Left ventricle myocardium inferior (tissue), 1 donor: Measurements from ENCODE around the gene EIF5A. TPM values are rescaled to one million over a fixed set of nuclear protein-coding genes. Genes with fewer than 3 reads are reported as not detected.

Source experiments
- DNase-seq: peaks from one replicate; pipeline ENCODE4 v3.0.0-alpha.2; 2020
- H3K27ac ChIP-seq: fragments of 200-600 bp; replicated peaks from 2 replicates; pipeline ENCODE4 v1.8.0; 2021
- H3K27me3 ChIP-seq: fragments of 200-600 bp; 2 replicates; pipeline ENCODE4 v1.8.0; 2021; ENCODE audit warnings: low read depth
- H3K36me3 ChIP-seq: fragments of 200-600 bp; 2 replicates; pipeline ENCODE4 v1.8.0; 2021
- H3K4me1 ChIP-seq: fragments of 200-600 bp; 2 replicates; pipeline ENCODE4 v1.8.0; 2021
- H3K4me3 ChIP-seq: fragments of 200-600 bp; 2 replicates; pipeline ENCODE4 v1.8.0; 2021; ENCODE audit warnings: mild to moderate bottlenecking, moderate library complexity
- H3K9me3 ChIP-seq: fragments of 200-600 bp; replicated peaks from 2 replicates; pipeline ENCODE4 v1.8.0; 2021
- CTCF ChIP-seq: fragments of 200-600 bp; IDR thresholded peaks from 2 replicates; pipeline ENCODE4 v1.8.0; 2021; ENCODE audit warnings: antibody characterized with exemption, mild to moderate bottlenecking, borderline replicate concordance
- intact Hi-C: fragments of 100-400 bp; cut with micrococcal nuclease; formaldehyde crosslinking; loops from one replicate; pipeline ENCODE4 v1.11.0; 2022
- total RNA-seq: library from RNA; stranded (reverse); fragmentation: NEBNext Ultra II Directional; extraction: Animal tissue kit (Norgen Biotek cat#: 25700); gene quantifications from one replicate; pipeline ENCODE4 v1.2.1, GENCODE V29; 2021
- donor health status: DM: no; HTN: yes; CAD: no; lungs with severe emphysema.

The EIF5A gene
- total RNA-seq, 1 donor from 2014 or later = 250 TPM

- Histone ChIP-seq H3K4me1 (no peaks in the 10 kb centered on the region), H3K4me3 (no peak overlapping the region), H3K27me3 (peaks cover 37% of the 10 kb centered on the region), H3K9me3 (no peaks in the 10 kb centered on the region), H3K36me3 (no peaks in the 10 kb centered on the region), H3K27ac (no peak overlapping the region)
- no peak for TF ChIP-seq CTCF
- DNase-seq = no peak
- intact Hi-C loops = loop anchor here (10.0 kb wide), 1 partner anchor 68 kb away; no protein-coding TSS in a partner anchor
These were observed 35.8 kb downstream of the EIF5A start for GRCh38 chr17:7343250-7343649.

DNA sequence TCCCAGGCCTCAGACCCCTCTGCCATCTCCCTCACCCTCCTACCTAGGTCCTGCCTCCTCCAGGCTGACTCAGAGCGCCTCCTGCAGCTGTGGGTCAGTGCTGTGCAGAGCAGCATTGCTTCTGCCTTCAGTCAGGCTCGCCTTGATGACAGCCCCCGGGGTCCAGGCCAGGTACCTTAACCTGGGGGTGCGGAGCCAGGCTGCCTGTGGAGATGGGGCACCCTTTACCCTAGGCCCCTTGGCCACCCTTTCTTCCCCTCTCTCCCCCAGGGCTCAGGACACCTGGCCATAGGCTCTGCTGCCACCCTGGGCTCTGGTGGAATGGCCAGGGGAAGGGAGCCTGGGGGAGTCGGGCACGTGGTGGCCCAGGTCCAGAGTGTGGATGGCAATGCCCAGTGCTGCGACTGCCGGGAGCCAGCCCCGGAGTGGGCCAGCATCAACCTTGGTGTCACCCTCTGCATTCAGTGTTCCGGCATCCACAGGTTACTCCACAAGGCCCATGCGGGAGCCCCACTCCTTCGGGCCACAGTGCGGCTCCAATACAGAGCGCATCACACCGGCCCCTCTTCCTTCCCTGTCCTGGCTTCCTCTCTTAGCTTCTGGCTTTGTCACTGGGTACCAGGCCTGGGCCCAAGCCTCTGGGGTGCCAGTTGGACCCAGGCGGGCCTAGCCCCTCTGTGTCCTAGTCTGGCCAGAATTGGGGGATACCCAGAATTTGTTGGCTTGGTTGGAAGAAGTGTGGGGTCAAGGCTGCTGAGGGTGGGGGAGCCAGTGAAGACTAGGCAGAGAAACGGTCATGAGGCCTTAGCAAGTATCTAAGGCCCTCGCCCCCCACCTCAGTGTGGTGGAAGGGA is 39.6 kb downstream of the EIF5A start:
- no peak overlapping the region for H3K27ac ChIP-seq
- intact Hi-C loops = loop anchor here (10.0 kb wide), 1 partner anchor 72 kb away; no protein-coding TSS in a partner anchor
- DNase-seq = no peak
- no peak for TF ChIP-seq CTCF
- no peaks in the 10 kb centered on the region for H3K9me3 ChIP-seq
- no peaks in the 10 kb centered on the region for H3K36me3 ChIP-seq
- peaks cover 32% of the 10 kb centered on the region for H3K4me1 ChIP-seq
- H3K27me3 ChIP-seq = peaks cover under 1% of the 10 kb centered on the region
- no peak overlapping the region for H3K4me3 ChIP-seq

DNA sequence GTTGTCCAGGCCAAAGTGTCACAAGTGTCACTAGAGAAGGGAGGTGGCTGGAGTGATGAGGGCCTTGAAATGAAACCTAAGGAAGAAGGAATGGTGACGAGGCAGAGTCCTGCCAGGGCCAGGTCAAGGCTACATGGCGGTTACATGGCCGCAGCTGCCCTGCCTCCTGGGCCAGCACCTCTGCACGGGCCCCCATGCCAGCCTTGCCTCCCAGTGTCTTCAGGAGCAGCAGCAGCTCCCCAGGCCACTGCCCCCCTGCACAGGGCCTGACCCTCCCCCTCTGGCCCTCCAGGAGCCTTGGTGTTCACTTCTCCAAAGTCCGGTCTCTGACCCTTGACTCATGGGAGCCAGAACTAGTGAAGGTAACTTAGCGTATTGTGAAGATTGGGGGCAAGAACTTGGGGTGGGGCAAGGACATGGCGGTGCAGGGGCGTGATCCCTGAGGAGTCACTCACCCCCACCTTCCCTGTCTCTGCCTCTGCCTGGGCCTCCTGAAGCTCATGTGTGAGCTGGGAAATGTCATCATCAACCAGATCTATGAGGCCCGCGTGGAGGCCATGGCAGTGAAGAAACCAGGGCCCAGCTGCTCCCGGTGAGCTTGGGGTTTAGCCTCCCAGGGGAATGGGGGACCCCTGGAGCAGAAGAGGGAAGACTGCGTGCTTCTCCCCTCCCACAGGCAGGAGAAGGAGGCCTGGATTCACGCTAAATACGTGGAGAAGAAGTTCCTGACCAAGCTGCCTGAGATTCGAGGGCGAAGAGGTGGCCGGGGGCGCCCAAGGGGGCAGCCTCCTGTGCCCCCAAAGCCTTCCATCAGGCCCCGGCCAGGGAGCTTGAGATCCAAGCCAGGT is 40.4 kb downstream of the EIF5A start:
- DNase-seq = no peak
- no peak overlapping the region for H3K27ac ChIP-seq
- no peak overlapping the region for H3K4me3 ChIP-seq

DNA sequence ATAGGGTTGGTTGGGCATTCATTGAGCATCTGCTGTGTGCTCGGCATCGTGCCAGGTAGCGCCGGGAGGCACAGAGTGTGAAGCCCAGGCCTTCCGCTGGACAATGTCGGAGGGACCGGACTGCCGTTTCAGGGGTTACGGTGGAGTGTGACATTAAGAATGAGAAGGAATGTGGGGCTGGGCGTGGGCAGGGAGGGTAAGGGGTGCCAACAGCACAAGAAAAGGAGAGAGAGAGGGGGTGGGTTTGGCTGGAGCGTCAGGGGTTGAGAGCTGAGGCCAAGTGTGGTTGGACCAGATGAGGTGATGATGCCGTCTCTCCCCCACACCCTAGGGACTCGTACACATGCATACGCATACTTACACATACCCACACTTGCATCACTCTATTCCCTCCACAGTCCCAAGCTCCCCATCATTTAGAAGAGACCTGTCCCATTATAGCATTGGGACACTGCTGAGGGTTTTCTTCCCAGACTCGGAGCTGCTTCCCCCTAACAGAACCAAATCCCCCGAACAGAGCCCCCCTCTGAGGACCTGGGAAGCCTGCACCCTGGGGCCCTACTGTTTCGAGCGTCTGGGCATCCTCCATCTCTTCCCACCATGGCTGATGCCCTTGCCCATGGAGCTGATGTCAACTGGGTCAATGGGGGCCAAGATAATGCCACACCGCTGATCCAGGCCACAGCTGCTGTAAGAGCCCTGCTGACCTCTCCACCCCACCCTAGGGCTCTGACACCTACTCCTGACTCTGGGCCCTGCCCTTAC is 41.2 kb downstream of the EIF5A start:
- H3K4me3 ChIP-seq = no peak overlapping the region
- intact Hi-C loops = loop anchor here (10.0 kb wide), 1 partner anchor 74 kb away; no protein-coding TSS in a partner anchor
- no peaks in the 10 kb centered on the region for H3K9me3 ChIP-seq
- no peak for DNase-seq
- peaks cover 49% of the 10 kb centered on the region for H3K4me1 ChIP-seq
- no peaks in the 10 kb centered on the region for H3K27me3 ChIP-seq
- TF ChIP-seq CTCF = no peak
- peak overlapping the region; percentile 99 for H3K27ac ChIP-seq
- no peaks in the 10 kb centered on the region for H3K36me3 ChIP-seq

More for the DNA sequence above, 40.4 kb downstream of the EIF5A start:
- TF ChIP-seq CTCF = no peak
- intact Hi-C loops = loop anchor here (10.0 kb wide), 1 partner anchor 73 kb away; no protein-coding TSS in a partner anchor
- no peaks in the 10 kb centered on the region for H3K36me3 ChIP-seq
- no peaks in the 10 kb centered on the region for H3K27me3 ChIP-seq
- peaks cover 41% of the 10 kb centered on the region for H3K4me1 ChIP-seq
- H3K9me3 ChIP-seq = no peaks in the 10 kb centered on the region
